GM12878 (cell line): ENCODE results near the gene MEF2D.

Source experiments
- CHD4 ChIP-seq: fragments of 200-600 bp; sonication (generic); IDR thresholded peaks from 2 replicates; pipeline ENCODE4 v1.6.1; 2016; ENCODE audit warnings: mild to moderate bottlenecking
- CTCF ChIP-seq, 3 experiments: IDR thresholded peaks in 2 of 3; conservative IDR thresholded peaks in 1 of 3; 2 replicates each; pipeline ENCODE4 v1.5.1; 2011; ENCODE audit warnings: low read depth in 3 of 3, low read length in 3 of 3, mild to moderate bottlenecking in 3 of 3, control low read depth in 2 of 3, moderate library complexity in 2 of 3, inconsistent platforms in 1 of 3, mixed read lengths in 1 of 3; ENCODE audit not compliant: control insufficient read depth in 2 of 3, insufficient read depth in 1 of 3; ENCODE audit errors: extremely low read depth in 1 of 3
- EZH2 ChIP-seq: IDR thresholded peaks from 2 replicates; pipeline ENCODE4 v1.6.1; 2012; ENCODE audit warnings: low read depth, mild to moderate bottlenecking, control low read depth, inconsistent platforms, low read length, borderline replicate concordance; ENCODE audit not compliant: control insufficient read depth
- HDGF ChIP-seq: fragments of 450-650 bp; IDR thresholded peaks from 2 replicates; pipeline ENCODE4 v1.6.1; 2016; ENCODE audit warnings: antibody characterized with exemption
- POLR2AphosphoS5 ChIP-seq: IDR thresholded peaks from 2 replicates; pipeline ENCODE4 v1.6.1; 2011; ENCODE audit warnings: mild to moderate bottlenecking, low read length, inconsistent platforms
- TAF1 ChIP-seq: IDR thresholded peaks from 2 replicates; pipeline ENCODE4 v1.6.1; 2011; ENCODE audit warnings: mild to moderate bottlenecking, low read depth, low read length, borderline replicate concordance
- TF ChIP-seq, protein P1 (sequence below): fragments of 450-650 bp; IDR thresholded peaks from 2 replicates; pipeline ENCODE4 v1.6.1; 2014; ENCODE audit warnings: mild to moderate bottlenecking

- TF ChIP-seq CHD4 (no peak), CTCF (IDR thresholded peaks at IDR 0.05 in 2 of 3, conservative IDR thresholded peaks at IDR 0.05 in 1 of 3; ENCODE audit: control insufficient read depth in 2 of 3, extremely low read depth in 1 of 3, insufficient read depth in 1 of 3, low read depth in 3 of 3, low read length in 3 of 3) (no peak), POLR2AphosphoS5 (no peak), TAF1 (no peak), HDGF (no peak), EZH2 (no peak)
- TF ChIP-seq, protein P1, sequence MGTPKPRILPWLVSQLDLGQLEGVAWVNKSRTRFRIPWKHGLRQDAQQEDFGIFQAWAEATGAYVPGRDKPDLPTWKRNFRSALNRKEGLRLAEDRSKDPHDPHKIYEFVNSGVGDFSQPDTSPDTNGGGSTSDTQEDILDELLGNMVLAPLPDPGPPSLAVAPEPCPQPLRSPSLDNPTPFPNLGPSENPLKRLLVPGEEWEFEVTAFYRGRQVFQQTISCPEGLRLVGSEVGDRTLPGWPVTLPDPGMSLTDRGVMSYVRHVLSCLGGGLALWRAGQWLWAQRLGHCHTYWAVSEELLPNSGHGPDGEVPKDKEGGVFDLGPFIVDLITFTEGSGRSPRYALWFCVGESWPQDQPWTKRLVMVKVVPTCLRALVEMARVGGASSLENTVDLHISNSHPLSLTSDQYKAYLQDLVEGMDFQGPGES = no peak
Measured at GRCh38 chr1:156549390-156549789, 48.8 kb upstream of the MEF2D start.
